ENCODE results near the gene RUSC2.
A peak's percentile ranks its signal among the peaks of the same experiment; 100 is the strongest.

RUSC2 gene

DNA sequence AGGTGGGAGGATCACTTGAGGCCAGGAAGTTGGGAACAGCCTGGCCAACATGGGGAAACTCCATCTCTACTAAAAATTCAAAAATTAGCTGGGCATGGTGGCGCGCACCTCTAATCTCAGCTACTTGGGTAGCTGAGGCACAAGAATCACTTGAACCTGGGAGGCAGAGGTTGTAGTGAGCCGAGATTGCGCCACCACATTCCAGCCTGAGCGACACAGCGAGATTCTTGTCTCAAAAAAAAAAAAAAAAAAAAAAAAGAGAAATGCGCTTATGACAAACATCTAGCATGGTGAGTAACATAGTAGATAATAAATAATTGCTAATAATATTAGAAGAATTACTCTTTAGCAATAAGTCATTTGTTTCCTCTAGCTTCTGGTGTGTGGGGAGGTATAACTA, 25.9 kb downstream of the RUSC2 start:
- Histone ChIP-seq H3K9me3 (replicated peaks; ENCODE audit: low read length) (no peaks in the 10 kb centered on the region), H3K36me3 (ENCODE audit: insufficient read depth, low read length) (peaks cover 3% of the 10 kb centered on the region), H3K4me3 (ENCODE audit: low read length) (peak overlapping the region; percentile 2), H3K9ac (ENCODE audit: low read depth, low read length) (peak overlapping the region; percentile 83), H3K4me2 (ENCODE audit: low read length) (peak overlapping the region; percentile 74), H3K27me3 (ENCODE audit: control insufficient read depth, insufficient read depth, low read length) (no peaks in the 10 kb centered on the region), H3K4me1 (ENCODE audit: control insufficient read depth, insufficient read depth, low read length) (peaks cover 86% of the 10 kb centered on the region)

DNA sequence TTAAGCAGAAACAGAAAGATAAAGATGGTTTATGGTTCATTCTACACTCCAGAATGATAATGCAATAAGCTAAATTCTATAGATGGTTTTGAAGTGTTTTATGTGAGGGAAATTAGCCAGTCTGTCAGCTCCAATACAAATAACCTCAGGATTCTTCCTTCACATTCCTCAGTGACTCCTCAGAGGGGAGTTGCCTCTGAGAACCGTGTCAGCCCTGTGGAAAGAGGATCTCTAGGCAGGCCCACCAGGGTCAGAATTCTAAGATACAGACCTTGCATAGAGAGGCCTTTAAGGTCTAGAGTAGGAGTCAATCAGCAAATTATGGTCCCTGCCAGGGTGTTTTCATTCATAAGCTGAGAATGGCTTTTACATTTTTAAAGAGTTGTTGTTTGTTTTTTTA, 26.6 kb downstream of the RUSC2 start:
- Histone ChIP-seq H3K9me3 (replicated peaks; ENCODE audit: low read length) (no peaks in the 10 kb centered on the region), H3K9ac (ENCODE audit: low read depth, low read length) (peak overlapping the region; percentile 83), H3K4me1 (ENCODE audit: control insufficient read depth, insufficient read depth, low read length) (peaks cover 86% of the 10 kb centered on the region), H3K4me2 (ENCODE audit: low read length) (peak overlapping the region; percentile 74), H3K27me3 (ENCODE audit: control insufficient read depth, insufficient read depth, low read length) (no peaks in the 10 kb centered on the region), H3K4me3 (ENCODE audit: low read length) (peak overlapping the region; percentile 2), H3K36me3 (ENCODE audit: insufficient read depth, low read length) (peaks cover 6% of the 10 kb centered on the region)

DNA sequence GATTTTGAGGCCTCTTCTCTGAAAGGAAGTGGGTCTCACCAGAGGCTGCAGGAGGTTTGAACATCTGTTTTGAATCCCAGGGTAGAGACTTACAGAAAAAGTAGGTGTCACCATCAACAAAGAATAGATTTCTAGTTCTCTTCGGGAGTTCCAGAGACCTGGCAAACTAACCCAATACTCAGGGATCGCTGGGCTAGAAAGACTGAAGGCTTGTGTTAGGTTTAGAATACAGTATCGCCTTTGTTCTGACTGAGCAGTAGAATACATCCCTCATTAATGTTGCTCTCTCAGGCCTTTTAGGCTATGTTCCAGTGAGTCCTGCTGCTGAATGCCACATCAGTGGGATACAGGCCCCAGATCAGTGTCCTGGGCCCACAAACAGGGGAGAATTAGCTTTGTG, 27.2 kb downstream of the RUSC2 start:
- Histone ChIP-seq H3K4me2 (ENCODE audit: low read length) (peak overlapping the region; percentile 74), H3K9me3 (replicated peaks; ENCODE audit: low read length) (no peaks in the 10 kb centered on the region), H3K36me3 (ENCODE audit: insufficient read depth, low read length) (peaks cover 6% of the 10 kb centered on the region), H3K9ac (ENCODE audit: low read depth, low read length) (peak overlapping the region; percentile 83), H3K4me3 (ENCODE audit: low read length) (no peak overlapping the region), H3K4me1 (ENCODE audit: control insufficient read depth, insufficient read depth, low read length) (peaks cover 87% of the 10 kb centered on the region), H3K27me3 (ENCODE audit: control insufficient read depth, insufficient read depth, low read length) (no peaks in the 10 kb centered on the region)

DNA sequence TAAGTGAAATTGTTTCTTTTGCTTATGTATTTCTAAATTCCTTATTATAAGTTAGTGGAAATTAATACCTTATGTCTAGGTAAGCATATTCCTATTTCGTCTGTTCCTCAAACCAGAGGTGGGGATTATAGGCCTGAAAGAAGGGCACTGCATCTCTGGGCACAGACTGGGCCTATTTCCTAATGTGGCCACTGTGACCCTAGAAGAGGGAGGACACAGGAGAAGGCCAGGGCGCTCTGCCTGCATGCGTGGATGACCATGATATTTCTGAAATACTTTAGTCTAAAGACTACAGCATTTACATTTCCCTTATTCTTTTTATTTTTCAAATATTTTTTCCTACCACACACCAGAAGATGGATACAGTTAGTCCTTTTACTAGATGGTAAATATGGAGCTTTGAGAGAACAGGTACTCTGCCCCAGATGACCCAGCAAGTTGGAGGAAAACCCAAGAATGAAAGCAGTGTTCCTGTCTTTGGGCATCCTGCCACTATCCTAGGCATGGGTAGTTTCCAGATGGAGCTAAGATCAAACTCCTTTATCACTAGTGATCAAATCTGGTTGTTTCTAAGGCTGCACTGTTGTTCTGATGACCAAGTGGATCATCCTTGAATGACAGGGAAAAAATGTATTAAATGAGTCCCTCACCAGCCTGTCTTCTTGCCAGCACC, 27.8 kb downstream of the RUSC2 start:
- H3K9me3 ChIP-seq (replicated peaks; ENCODE audit: low read length): no peaks in the 10 kb centered on the region
- H3K9ac ChIP-seq (ENCODE audit: low read depth, low read length): peak overlapping the region; percentile 83
- H3K4me1 ChIP-seq (ENCODE audit: control insufficient read depth, insufficient read depth, low read length): peaks cover 88% of the 10 kb centered on the region
- H3K4me3 ChIP-seq (ENCODE audit: low read length): no peak overlapping the region
- H3K27me3 ChIP-seq (ENCODE audit: control insufficient read depth, insufficient read depth, low read length): no peaks in the 10 kb centered on the region
- peak overlapping the region; percentile 74 for H3K4me2 ChIP-seq (ENCODE audit: low read length)
- H3K36me3 ChIP-seq (ENCODE audit: insufficient read depth, low read length): peaks cover 6% of the 10 kb centered on the region

DNA sequence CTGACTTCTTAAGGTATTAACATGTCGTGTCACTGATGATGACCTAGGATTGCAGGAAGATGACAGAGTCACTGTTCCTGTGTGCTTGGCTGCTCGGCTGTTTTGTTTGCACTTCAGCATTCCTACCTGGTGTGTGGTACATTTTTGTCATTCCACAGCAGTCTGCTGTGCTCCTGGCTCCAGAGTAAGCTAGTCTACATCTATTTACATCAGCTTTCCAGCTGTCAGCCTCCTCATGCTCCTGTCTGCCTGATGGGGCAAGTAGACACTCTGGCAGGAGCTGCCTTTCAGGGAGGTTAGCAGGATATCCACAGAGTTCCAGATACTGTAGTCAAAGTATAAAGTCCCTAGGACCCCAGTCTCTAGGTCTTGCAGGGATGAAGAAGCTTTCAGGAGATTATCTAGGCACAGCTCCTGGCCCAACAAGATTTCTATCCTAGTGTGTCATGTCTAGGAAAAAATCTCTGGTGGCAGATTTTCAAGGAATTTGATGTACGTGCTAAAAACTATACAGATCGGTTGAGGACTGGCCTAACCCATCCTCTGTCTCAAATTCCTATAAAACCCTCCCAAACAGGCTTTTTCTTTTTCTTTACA, 28.4 kb downstream of the RUSC2 start:
- peak overlapping the region; percentile 43 for H3K4me3 ChIP-seq (ENCODE audit: low read length)
- no peaks in the 10 kb centered on the region for H3K27me3 ChIP-seq (ENCODE audit: control insufficient read depth, insufficient read depth, low read length)
- H3K9ac ChIP-seq (ENCODE audit: low read depth, low read length): peak overlapping the region; percentile 89
- H3K4me2 ChIP-seq (ENCODE audit: low read length): peak overlapping the region; percentile 74
- peaks cover 6% of the 10 kb centered on the region for H3K36me3 ChIP-seq (ENCODE audit: insufficient read depth, low read length)
- no peaks in the 10 kb centered on the region for H3K9me3 ChIP-seq (replicated peaks; ENCODE audit: low read length)
- H3K4me1 ChIP-seq (ENCODE audit: control insufficient read depth, insufficient read depth, low read length): peaks cover 90% of the 10 kb centered on the region

DNA sequence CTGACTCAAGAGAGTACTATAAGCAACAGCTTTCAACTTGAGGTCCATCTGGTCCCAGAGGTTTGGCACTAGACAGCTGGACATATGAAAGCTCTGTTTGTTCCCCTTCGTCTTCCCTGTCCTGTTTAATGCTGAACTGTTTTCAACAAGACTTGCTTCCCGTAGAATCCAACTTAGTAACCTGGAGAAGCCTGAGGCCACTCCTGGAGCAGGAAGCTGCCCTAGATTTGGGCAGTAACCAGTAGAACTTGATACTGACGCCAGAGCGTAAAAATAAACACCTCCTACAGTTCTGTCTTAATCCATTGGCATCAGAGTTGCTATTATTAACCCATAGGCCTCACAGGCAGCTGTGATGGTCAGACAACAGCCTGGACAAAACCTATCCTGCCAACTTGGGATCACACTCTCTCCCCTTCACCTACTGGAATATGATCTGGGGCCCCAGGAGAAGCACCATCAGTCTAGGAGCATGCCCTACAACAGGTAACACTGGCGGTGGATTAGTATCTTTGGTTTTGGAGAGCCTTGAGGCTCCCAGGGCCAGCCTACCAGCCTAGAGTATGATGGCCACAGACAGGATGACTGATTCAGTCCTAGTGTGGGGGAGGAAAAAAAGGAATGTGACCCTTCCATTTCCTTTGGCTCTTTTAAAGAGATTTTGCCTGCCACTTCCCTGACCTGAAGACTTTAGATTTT, 29.2 kb downstream of the RUSC2 start:
- no peaks in the 10 kb centered on the region for H3K9me3 ChIP-seq (replicated peaks; ENCODE audit: low read length)
- peak overlapping the region; percentile 43 for H3K4me3 ChIP-seq (ENCODE audit: low read length)
- H3K9ac ChIP-seq (ENCODE audit: low read depth, low read length): peak overlapping the region; percentile 89
- H3K4me2 ChIP-seq (ENCODE audit: low read length): peak overlapping the region; percentile 74
- H3K4me1 ChIP-seq (ENCODE audit: control insufficient read depth, insufficient read depth, low read length): peaks cover 92% of the 10 kb centered on the region
- peaks cover 6% of the 10 kb centered on the region for H3K36me3 ChIP-seq (ENCODE audit: insufficient read depth, low read length)
- H3K27me3 ChIP-seq (ENCODE audit: control insufficient read depth, insufficient read depth, low read length): no peaks in the 10 kb centered on the region

DNA sequence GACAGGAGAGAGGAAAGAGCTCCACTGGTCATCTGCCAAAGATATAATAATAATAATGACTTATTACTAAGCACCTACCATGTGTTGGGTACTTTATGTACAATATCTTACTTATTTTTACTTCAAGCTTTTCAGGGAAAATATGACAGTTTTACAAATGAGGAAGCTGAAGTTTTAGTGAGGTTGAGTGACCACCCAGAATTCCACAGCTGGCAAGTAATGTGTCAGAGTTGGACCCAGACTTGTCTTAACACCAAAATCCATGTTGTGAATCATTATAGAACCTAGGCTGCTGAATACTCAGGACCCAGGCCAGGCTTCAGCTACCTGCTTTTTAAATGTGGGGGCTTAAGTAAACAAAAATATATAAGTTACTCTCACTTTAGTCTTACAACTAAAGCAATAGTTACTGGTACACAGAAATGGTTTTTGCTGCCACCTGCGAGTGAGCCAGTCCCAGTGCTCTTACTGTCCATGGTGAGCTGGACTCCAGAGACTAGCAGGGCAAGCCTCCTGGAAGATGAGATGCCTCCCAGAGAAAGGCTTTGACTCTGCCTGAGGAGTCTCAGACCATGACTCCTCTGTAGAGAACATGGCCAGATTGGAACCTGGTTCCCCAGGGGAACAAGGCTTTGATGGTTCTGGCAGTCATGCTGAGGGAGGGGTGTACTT, 29.9 kb downstream of the RUSC2 start:
- peak overlapping the region; percentile 74 for H3K4me2 ChIP-seq (ENCODE audit: low read length)
- peak overlapping the region; percentile 43 for H3K4me3 ChIP-seq (ENCODE audit: low read length)
- peaks cover 6% of the 10 kb centered on the region for H3K36me3 ChIP-seq (ENCODE audit: insufficient read depth, low read length)
- peaks cover 88% of the 10 kb centered on the region for H3K4me1 ChIP-seq (ENCODE audit: control insufficient read depth, insufficient read depth, low read length)
- H3K9me3 ChIP-seq (replicated peaks; ENCODE audit: low read length): no peaks in the 10 kb centered on the region
- H3K27me3 ChIP-seq (ENCODE audit: control insufficient read depth, insufficient read depth, low read length): no peaks in the 10 kb centered on the region
- peak overlapping the region; percentile 89 for H3K9ac ChIP-seq (ENCODE audit: low read depth, low read length)

DNA sequence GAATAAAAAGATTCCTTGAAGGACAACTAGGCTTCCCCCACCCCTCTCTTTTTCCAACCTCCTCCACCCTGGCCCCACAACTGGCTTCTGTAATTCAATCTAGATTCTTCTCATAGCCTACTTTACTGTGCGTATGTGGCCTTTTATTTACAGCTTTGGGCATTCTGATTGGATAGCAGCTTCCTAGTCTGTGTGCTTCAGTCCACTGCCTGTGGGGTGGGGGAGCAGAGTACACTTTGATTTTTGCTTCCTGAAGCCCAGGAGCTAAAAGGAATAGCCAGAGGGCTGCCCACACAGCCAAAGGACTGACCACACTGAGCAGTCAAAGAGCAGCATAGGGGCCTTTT, 30.4 kb downstream of the RUSC2 start:
- Histone ChIP-seq H3K27me3 (ENCODE audit: control insufficient read depth, insufficient read depth, low read length) (no peaks in the 10 kb centered on the region), H3K4me3 (ENCODE audit: low read length) (peak overlapping the region; percentile 43), H3K4me1 (ENCODE audit: control insufficient read depth, insufficient read depth, low read length) (peaks cover 84% of the 10 kb centered on the region), H3K9me3 (replicated peaks; ENCODE audit: low read length) (no peaks in the 10 kb centered on the region), H3K4me2 (ENCODE audit: low read length) (peak overlapping the region; percentile 74), H3K36me3 (ENCODE audit: insufficient read depth, low read length) (peaks cover 6% of the 10 kb centered on the region), H3K9ac (ENCODE audit: low read depth, low read length) (peak overlapping the region; percentile 89)

DNA sequence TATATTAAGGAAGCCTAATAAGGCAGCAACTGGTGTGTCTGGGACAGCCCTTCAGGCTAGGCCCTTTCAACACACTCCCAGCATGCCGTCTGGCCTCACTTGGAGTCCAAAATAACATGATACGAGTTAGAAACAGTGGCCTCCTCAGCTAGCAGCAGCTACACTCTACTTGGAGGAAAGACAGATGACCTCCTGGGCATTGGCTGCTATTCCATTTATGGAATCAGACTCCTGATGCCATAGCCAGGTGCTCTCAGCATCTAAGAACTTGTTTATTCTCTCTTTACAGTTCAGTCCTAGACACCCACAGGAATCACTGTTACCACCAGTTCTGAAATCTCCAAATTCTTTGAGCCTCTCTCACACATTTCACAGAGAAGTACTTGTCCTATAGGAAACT, 31.8 kb downstream of the RUSC2 start:
- peaks cover 84% of the 10 kb centered on the region for H3K4me1 ChIP-seq (ENCODE audit: control insufficient read depth, insufficient read depth, low read length)
- no peaks in the 10 kb centered on the region for H3K9me3 ChIP-seq (replicated peaks; ENCODE audit: low read length)
- H3K27me3 ChIP-seq (ENCODE audit: control insufficient read depth, insufficient read depth, low read length): no peaks in the 10 kb centered on the region
- H3K9ac ChIP-seq (ENCODE audit: low read depth, low read length): peak overlapping the region; percentile 89
- H3K4me3 ChIP-seq (ENCODE audit: low read length): peak overlapping the region; percentile 38
- H3K36me3 ChIP-seq (ENCODE audit: insufficient read depth, low read length): peaks cover 6% of the 10 kb centered on the region
- peak overlapping the region; percentile 74 for H3K4me2 ChIP-seq (ENCODE audit: low read length)

DNA sequence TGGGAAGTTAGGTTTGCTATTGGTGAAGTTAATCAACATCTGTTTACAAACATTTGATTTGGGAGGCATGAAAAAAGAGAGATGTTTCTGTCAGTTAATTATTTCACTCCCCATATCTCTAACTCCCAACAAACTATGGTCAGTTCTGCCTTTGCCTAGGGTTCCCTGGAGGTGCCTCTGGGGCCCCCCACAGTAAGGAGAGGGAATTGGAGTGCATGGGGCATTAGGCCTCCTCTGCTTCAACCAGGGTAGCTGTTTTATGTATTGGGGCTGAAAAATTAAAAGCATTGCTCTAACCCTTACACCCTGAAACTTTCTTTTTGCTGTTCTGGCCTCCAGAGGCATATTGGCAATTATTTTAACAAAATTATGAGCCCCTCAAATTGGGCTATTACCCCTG, 32.3 kb downstream of the RUSC2 start:
- H3K27me3 ChIP-seq (ENCODE audit: control insufficient read depth, insufficient read depth, low read length): no peaks in the 10 kb centered on the region
- peak overlapping the region; percentile 38 for H3K4me3 ChIP-seq (ENCODE audit: low read length)
- H3K9ac ChIP-seq (ENCODE audit: low read depth, low read length): peak overlapping the region; percentile 89
- H3K36me3 ChIP-seq (ENCODE audit: insufficient read depth, low read length): peaks cover 6% of the 10 kb centered on the region
- H3K9me3 ChIP-seq (replicated peaks; ENCODE audit: low read length): no peaks in the 10 kb centered on the region
- peaks cover 84% of the 10 kb centered on the region for H3K4me1 ChIP-seq (ENCODE audit: control insufficient read depth, insufficient read depth, low read length)
- H3K4me2 ChIP-seq (ENCODE audit: low read length): peak overlapping the region; percentile 74

DNA sequence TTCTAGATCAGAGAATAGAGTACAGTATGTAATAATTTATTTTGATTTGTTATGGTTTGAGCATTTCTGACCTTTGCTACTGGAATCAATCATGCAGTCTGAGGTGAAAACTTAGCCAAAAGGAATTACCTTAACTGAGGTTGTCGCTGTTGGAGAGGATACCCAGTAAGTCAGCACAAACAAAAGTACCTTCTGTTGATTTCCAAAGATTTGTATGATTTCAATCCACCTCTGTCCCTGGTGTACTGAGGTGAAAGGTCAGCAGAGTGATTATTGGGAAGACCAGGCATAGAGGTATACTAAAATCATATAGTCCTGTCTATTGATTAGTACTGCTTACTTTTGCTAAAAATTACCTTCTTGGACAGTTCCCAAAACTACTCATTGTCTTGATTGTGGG, 32.8 kb downstream of the RUSC2 start:
- Histone ChIP-seq H3K9ac (ENCODE audit: low read depth, low read length) (peak overlapping the region; percentile 89), H3K4me2 (ENCODE audit: low read length) (peak overlapping the region; percentile 74), H3K27me3 (ENCODE audit: control insufficient read depth, insufficient read depth, low read length) (no peaks in the 10 kb centered on the region), H3K36me3 (ENCODE audit: insufficient read depth, low read length) (peaks cover 6% of the 10 kb centered on the region), H3K4me1 (ENCODE audit: control insufficient read depth, insufficient read depth, low read length) (peaks cover 82% of the 10 kb centered on the region), H3K4me3 (ENCODE audit: low read length) (no peak overlapping the region), H3K9me3 (replicated peaks; ENCODE audit: low read length) (no peaks in the 10 kb centered on the region)

All from skeletal muscle satellite cell (primary cell).